ENCODE data around the gene ANKS1B. TPM values are rescaled to one million over a fixed set of nuclear protein-coding genes. Genes with fewer than 3 reads are reported as not detected.

Gene ANKS1B
- total RNA-seq, 1 experiment from 2014 or later: 18.8 TPM

DNA sequence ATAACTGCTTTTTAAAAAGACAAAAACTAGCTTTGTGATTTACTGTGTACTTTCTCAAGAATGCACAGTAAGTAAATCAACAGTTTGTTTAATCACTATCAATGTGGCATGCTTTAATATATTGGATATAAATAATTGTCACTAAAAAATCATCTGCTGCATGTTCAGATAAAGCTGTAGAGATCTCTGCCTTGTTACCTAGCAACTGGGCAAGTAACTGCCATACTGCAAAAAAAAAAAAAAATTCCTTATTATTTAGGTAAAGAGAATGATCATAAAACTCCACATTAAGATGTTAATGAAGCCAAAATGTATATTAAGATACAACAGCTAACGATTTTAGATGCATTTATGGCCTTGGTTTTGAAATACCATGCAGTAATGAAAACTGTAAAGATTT, 1102.2 kb downstream of the ANKS1B start:
- CTCF ChIA-PET: no interaction called here
- no peak for DNase-seq (ENCODE audit: unreplicated experiment)
- TF ChIP-seq, protein P1, sequence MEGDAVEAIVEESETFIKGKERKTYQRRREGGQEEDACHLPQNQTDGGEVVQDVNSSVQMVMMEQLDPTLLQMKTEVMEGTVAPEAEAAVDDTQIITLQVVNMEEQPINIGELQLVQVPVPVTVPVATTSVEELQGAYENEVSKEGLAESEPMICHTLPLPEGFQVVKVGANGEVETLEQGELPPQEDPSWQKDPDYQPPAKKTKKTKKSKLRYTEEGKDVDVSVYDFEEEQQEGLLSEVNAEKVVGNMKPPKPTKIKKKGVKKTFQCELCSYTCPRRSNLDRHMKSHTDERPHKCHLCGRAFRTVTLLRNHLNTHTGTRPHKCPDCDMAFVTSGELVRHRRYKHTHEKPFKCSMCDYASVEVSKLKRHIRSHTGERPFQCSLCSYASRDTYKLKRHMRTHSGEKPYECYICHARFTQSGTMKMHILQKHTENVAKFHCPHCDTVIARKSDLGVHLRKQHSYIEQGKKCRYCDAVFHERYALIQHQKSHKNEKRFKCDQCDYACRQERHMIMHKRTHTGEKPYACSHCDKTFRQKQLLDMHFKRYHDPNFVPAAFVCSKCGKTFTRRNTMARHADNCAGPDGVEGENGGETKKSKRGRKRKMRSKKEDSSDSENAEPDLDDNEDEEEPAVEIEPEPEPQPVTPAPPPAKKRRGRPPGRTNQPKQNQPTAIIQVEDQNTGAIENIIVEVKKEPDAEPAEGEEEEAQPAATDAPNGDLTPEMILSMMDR (IDR thresholded peaks at IDR 0.05; ENCODE audit: unreplicated experiment): no peak
- Mint-ChIP-seq H3K27me3 (ENCODE audit: insufficient read depth, unreplicated experiment) (peaks cover 12% of the 10 kb centered on the region), H3K36me3 (ENCODE audit: insufficient read depth, unreplicated experiment) (no peaks in the 10 kb centered on the region), H3K27ac (ENCODE audit: low read depth, unreplicated experiment) (no peak overlapping the region), H3K9me3 (ENCODE audit: unreplicated experiment) (peaks cover 9% of the 10 kb centered on the region), H3K4me1 (ENCODE audit: insufficient read depth, unreplicated experiment) (no peaks in the 10 kb centered on the region), H3K4me3 (ENCODE audit: unreplicated experiment) (no peak overlapping the region)
- no TSS peak for BruUV-seq (replicated peaks)
- intact Hi-C loops (cut with micrococcal nuclease): no loop called here
- POLR2A ChIA-PET: no interaction called here

DNA sequence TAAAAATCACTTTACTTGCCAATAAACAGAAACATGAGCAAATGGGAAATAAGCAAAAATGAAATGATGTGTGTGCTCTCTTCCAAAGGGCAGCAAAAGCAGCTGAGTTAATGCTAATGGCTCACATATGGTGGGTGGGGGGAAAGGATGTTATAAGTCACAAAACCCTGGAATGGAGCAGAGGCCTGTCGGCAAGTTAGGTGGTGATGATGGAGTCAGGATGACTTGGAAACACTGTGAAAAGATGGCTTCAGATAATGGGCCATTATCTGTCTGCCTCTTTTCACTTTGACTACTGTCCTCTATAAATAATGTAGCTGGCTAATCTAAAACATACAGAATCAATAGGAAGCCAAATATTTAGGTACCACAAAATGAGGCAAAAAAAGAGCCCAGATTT, 1111.0 kb downstream of the ANKS1B start:
- ChIA-PET POLR2A (no interaction called here), CTCF (no interaction called here)
- no peaks in the 10 kb centered on the region for H3K27me3 Mint-ChIP-seq (ENCODE audit: insufficient read depth, unreplicated experiment)
- DNase-seq (ENCODE audit: unreplicated experiment): no peak
- intact Hi-C loops (cut with micrococcal nuclease): no loop called here
- H3K36me3 Mint-ChIP-seq (ENCODE audit: insufficient read depth, unreplicated experiment): no peaks in the 10 kb centered on the region
- TF ChIP-seq, protein P1 (IDR thresholded peaks at IDR 0.05; ENCODE audit: unreplicated experiment): no peak
- H3K4me1 Mint-ChIP-seq (ENCODE audit: insufficient read depth, unreplicated experiment): no peaks in the 10 kb centered on the region
- no peaks in the 10 kb centered on the region for H3K9me3 Mint-ChIP-seq (ENCODE audit: unreplicated experiment)
- no peak overlapping the region for H3K27ac Mint-ChIP-seq (ENCODE audit: low read depth, unreplicated experiment)
- no peak overlapping the region for H3K4me3 Mint-ChIP-seq (ENCODE audit: unreplicated experiment)
- no TSS peak for BruUV-seq (replicated peaks)

GRCh38 chr12:98870504-98870903, 1114.2 kb downstream of the ANKS1B start:
- BruUV-seq (replicated peaks): no TSS peak
- peaks cover 2% of the 10 kb centered on the region for H3K9me3 Mint-ChIP-seq (ENCODE audit: unreplicated experiment)

GRCh38 chr12:98869886-98870503, 1114.7 kb downstream of the ANKS1B start:
- H3K27me3 Mint-ChIP-seq (ENCODE audit: insufficient read depth, unreplicated experiment): no peaks in the 10 kb centered on the region
- no peak for DNase-seq (ENCODE audit: unreplicated experiment)
- TF ChIP-seq, protein P1 (IDR thresholded peaks at IDR 0.05; ENCODE audit: unreplicated experiment): no peak
- intact Hi-C loops (cut with micrococcal nuclease): no loop called here
- POLR2A ChIA-PET: no interaction called here
- no peak overlapping the region for H3K27ac Mint-ChIP-seq (ENCODE audit: low read depth, unreplicated experiment)
- H3K4me3 Mint-ChIP-seq (ENCODE audit: unreplicated experiment): no peak overlapping the region
- BruUV-seq (replicated peaks): no TSS peak
- CTCF ChIA-PET: interaction anchor here (0.6 to 0.9 kb wide), 2 partner anchors 10 to 150 kb away, joined by 3 read pairs; no protein-coding TSS in a partner anchor
- H3K9me3 Mint-ChIP-seq (ENCODE audit: unreplicated experiment): peaks cover 7% of the 10 kb centered on the region
- H3K36me3 Mint-ChIP-seq (ENCODE audit: insufficient read depth, unreplicated experiment): no peaks in the 10 kb centered on the region
- H3K4me1 Mint-ChIP-seq (ENCODE audit: insufficient read depth, unreplicated experiment): no peaks in the 10 kb centered on the region

More at GRCh38 chr12:98870504-98870903, 1114.2 kb downstream of the ANKS1B start:
- intact Hi-C loops (cut with micrococcal nuclease): no loop called here
- no peak for DNase-seq (ENCODE audit: unreplicated experiment)
- Mint-ChIP-seq H3K36me3 (ENCODE audit: insufficient read depth, unreplicated experiment) (no peaks in the 10 kb centered on the region), H3K4me3 (ENCODE audit: unreplicated experiment) (no peak overlapping the region), H3K27ac (ENCODE audit: low read depth, unreplicated experiment) (no peak overlapping the region), H3K4me1 (ENCODE audit: insufficient read depth, unreplicated experiment) (no peaks in the 10 kb centered on the region), H3K27me3 (ENCODE audit: insufficient read depth, unreplicated experiment) (no peaks in the 10 kb centered on the region)
- ChIA-PET CTCF (interaction anchor here (0.6 kb wide), 1 partner anchor 150 kb away, joined by 3 read pairs; no protein-coding TSS in a partner anchor), POLR2A (no interaction called here)
- TF ChIP-seq, protein P1 (IDR thresholded peaks at IDR 0.05; ENCODE audit: unreplicated experiment): no peak

All from MCF 10A (cell line).